ENCODE data around the gene HMGN4. TPM values are rescaled to one million over a fixed set of nuclear protein-coding genes. Genes with fewer than 3 reads are reported as not detected.

HMGN4 gene
- polyA plus RNA-seq, 3 donors, result 28.1 to 116 (median 91.3) TPM

- Mint-ChIP-seq H3K9me3 (peaks cover 0 to 1% (median 0%) of the 10 kb centered on the region in 7 donors), H3K4me3 (no peak overlapping the region), H3K36me3 (no peaks in the 10 kb centered on the region), H3K27me3 (ENCODE audit: low read depth in 3 of 3) (peaks cover 3 to 6% (median 5%) of the 10 kb centered on the region in 3 donors), H3K27ac (peak overlapping the region in 2 of 7 donors; percentile 32 to 36), H3K4me1 (peaks cover 12% of the 10 kb centered on the region)
- Histone ChIP-seq H3K36me3 (replicated peaks in 1 of 2; ENCODE audit: control insufficient read depth in 1 of 2, insufficient read depth in 2 of 2, low read length in 2 of 2) (no peaks in the 10 kb centered on the region), H3K27ac (ENCODE audit: low read depth in 1 of 2, low read length in 2 of 2) (no peak overlapping the region), H3K4me2 (replicated peaks; ENCODE audit: extremely low read depth, low read length, poor library complexity, severe bottlenecking) (no peak overlapping the region), H3K27me3 (ENCODE audit: control insufficient read depth in 2 of 2, insufficient read depth in 2 of 2, low read length in 2 of 2) (peaks cover 0 to 2% of the 10 kb centered on the region in 2 donors), H3K4me1 (ENCODE audit: control insufficient read depth in 1 of 2, insufficient read depth in 2 of 2, low read length in 2 of 2) (peaks cover 4 to 5% of the 10 kb centered on the region in 2 donors), H3K9me3 (replicated peaks in 1 of 2; ENCODE audit: control insufficient read depth in 1 of 2, insufficient read depth in 1 of 2, low read length in 2 of 2) (no peaks in the 10 kb centered on the region), H4K20me1 (ENCODE audit: insufficient read depth, low read length) (no peaks in the 10 kb centered on the region), H3K4me3 (replicated peaks in 1 of 3; ENCODE audit: low read depth in 2 of 3, low read length in 3 of 3) (no peak overlapping the region), H3K79me2 (ENCODE audit: insufficient read depth, low read length) (no peaks in the 10 kb centered on the region), H3K9ac (ENCODE audit: insufficient read depth, low read length, poor library complexity, severe bottlenecking) (no peak overlapping the region), H2AFZ (ENCODE audit: insufficient read depth, low read depth, low read length, poor library complexity, severe bottlenecking) (no peak overlapping the region)
- DNase-seq, result peak in 2 of 3 donors; percentile 20 to 40
- WGBS (ENCODE audit: insufficient coverage), result no CpG with 5 or more reads among the region's 2 CpGs
- intact Hi-C loops (cut with micrococcal nuclease), result no loop called here
- TF ChIP-seq, protein P1, sequence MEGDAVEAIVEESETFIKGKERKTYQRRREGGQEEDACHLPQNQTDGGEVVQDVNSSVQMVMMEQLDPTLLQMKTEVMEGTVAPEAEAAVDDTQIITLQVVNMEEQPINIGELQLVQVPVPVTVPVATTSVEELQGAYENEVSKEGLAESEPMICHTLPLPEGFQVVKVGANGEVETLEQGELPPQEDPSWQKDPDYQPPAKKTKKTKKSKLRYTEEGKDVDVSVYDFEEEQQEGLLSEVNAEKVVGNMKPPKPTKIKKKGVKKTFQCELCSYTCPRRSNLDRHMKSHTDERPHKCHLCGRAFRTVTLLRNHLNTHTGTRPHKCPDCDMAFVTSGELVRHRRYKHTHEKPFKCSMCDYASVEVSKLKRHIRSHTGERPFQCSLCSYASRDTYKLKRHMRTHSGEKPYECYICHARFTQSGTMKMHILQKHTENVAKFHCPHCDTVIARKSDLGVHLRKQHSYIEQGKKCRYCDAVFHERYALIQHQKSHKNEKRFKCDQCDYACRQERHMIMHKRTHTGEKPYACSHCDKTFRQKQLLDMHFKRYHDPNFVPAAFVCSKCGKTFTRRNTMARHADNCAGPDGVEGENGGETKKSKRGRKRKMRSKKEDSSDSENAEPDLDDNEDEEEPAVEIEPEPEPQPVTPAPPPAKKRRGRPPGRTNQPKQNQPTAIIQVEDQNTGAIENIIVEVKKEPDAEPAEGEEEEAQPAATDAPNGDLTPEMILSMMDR (IDR thresholded peaks at IDR 0.05), result peak; percentile 25
Measured at GRCh38 chr6:26493258-26493657, 44.9 kb upstream of the HMGN4 start.

- Mint-ChIP-seq H3K4me1 (peaks cover 12% of the 10 kb centered on the region), H3K4me3 (no peak overlapping the region), H3K9me3 (peaks cover 0 to 1% (median 0%) of the 10 kb centered on the region in 7 donors), H3K36me3 (no peaks in the 10 kb centered on the region), H3K27me3 (ENCODE audit: low read depth in 3 of 3) (peaks cover 3 to 6% (median 5%) of the 10 kb centered on the region in 3 donors), H3K27ac (no peak overlapping the region)
- 83% methylated on average over 1 of the region's 3 CpGs for WGBS (ENCODE audit: insufficient coverage)
- H3K4me3 ChIP-seq (replicated peaks in 1 of 3; ENCODE audit: low read depth in 2 of 3, low read length in 3 of 3), result no peak overlapping the region
- peaks cover 4 to 5% of the 10 kb centered on the region in 2 donors for H3K4me1 ChIP-seq (ENCODE audit: control insufficient read depth in 1 of 2, insufficient read depth in 2 of 2, low read length in 2 of 2)
- TF ChIP-seq, protein P1 (IDR thresholded peaks at IDR 0.05), result no peak
- intact Hi-C loops (cut with micrococcal nuclease), result no loop called here
- H3K9me3 ChIP-seq (replicated peaks in 1 of 2; ENCODE audit: control insufficient read depth in 1 of 2, insufficient read depth in 1 of 2, low read length in 2 of 2), result no peaks in the 10 kb centered on the region
- no peaks in the 10 kb centered on the region for H3K79me2 ChIP-seq (ENCODE audit: insufficient read depth, low read length)
- no peak overlapping the region for H3K9ac ChIP-seq (ENCODE audit: insufficient read depth, low read length, poor library complexity, severe bottlenecking)
- no peak overlapping the region for H3K27ac ChIP-seq (ENCODE audit: low read depth in 1 of 2, low read length in 2 of 2)
- H3K4me2 ChIP-seq (replicated peaks; ENCODE audit: extremely low read depth, low read length, poor library complexity, severe bottlenecking), result no peak overlapping the region
- H3K36me3 ChIP-seq (replicated peaks in 1 of 2; ENCODE audit: control insufficient read depth in 1 of 2, insufficient read depth in 2 of 2, low read length in 2 of 2), result no peaks in the 10 kb centered on the region
- no peaks in the 10 kb centered on the region for H4K20me1 ChIP-seq (ENCODE audit: insufficient read depth, low read length)
- peaks cover 0 to 2% of the 10 kb centered on the region in 2 donors for H3K27me3 ChIP-seq (ENCODE audit: control insufficient read depth in 2 of 2, insufficient read depth in 2 of 2, low read length in 2 of 2)
- H2AFZ ChIP-seq (ENCODE audit: insufficient read depth, low read depth, low read length, poor library complexity, severe bottlenecking), result no peak overlapping the region
- DNase-seq, result no peak
Measured at GRCh38 chr6:26494117-26494516, 44.0 kb upstream of the HMGN4 start.

All from CD14-positive monocyte (primary cell).